Calu3 (cell line): ENCODE results near the gene JADE1. TPM values are rescaled to one million over a fixed set of nuclear protein-coding genes. Genes with fewer than 3 reads are reported as not detected.

ENCODE experiments used
- BruUV-seq: library from RNA; stranded (reverse); fragments of 400-500 nt; replicated peaks from 2 replicates; lab custom pipeline; 2021; lab: Mats Ljungman, UMichigan
- CTCF ChIA-PET: fragments of 300-600 bp; sonication (Branson Sonifier 250); formaldehyde crosslinking; loops from one replicate; lab custom pipeline; 2022; ENCODE audit warnings: antibody characterized with exemption; lab: Charles Lee
- DNase-seq: peaks from one replicate; pipeline ENCODE4 v3.0.0; 2022
- H3K27ac Mint-ChIP-seq: one replicate; pipeline ENCODE4 v1.8.0; 2022; ENCODE audit warnings: mixed read lengths; ENCODE audit not compliant: unreplicated experiment
- H3K27me3 Mint-ChIP-seq: one replicate; pipeline ENCODE4 v1.8.0; 2022; ENCODE audit warnings: mixed read lengths; ENCODE audit not compliant: unreplicated experiment
- H3K36me3 Mint-ChIP-seq: one replicate; pipeline ENCODE4 v1.8.0; 2022; ENCODE audit warnings: mild to moderate bottlenecking, moderate library complexity, mixed read lengths; ENCODE audit not compliant: insufficient read depth, unreplicated experiment
- H3K4me1 Mint-ChIP-seq: one replicate; pipeline ENCODE4 v1.8.0; 2022; ENCODE audit warnings: mild to moderate bottlenecking, low read depth, mixed read lengths; ENCODE audit not compliant: unreplicated experiment
- H3K4me3 Mint-ChIP-seq: one replicate; pipeline ENCODE4 v1.8.0; 2022; ENCODE audit warnings: mild to moderate bottlenecking, low read depth, moderate library complexity, mixed read lengths; ENCODE audit not compliant: unreplicated experiment
- H3K9me3 Mint-ChIP-seq: one replicate; pipeline ENCODE4 v1.8.0; 2022; ENCODE audit warnings: low read depth, mixed read lengths; ENCODE audit not compliant: unreplicated experiment
- intact Hi-C: fragments of 100-400 bp; cut with micrococcal nuclease; formaldehyde crosslinking; loops from one replicate; pipeline ENCODE4 v1.10.0; 2022; ENCODE audit not compliant: unreplicated experiment
- total RNA-seq: library from RNA; stranded (reverse); gene quantifications from 2 replicates; pipeline ENCODE4 v1.2.3, GENCODE V29; 2022
- TF ChIP-seq, protein P1 (sequence below): fragments of 200-600 bp; IDR thresholded peaks from one replicate; pipeline ENCODE4 v1.8.0; 2022; ENCODE audit warnings: antibody characterized with exemption; ENCODE audit not compliant: unreplicated experiment

The JADE1 gene
- total RNA-seq, 1 experiment from 2014 or later, result 33.9 TPM

DNA sequence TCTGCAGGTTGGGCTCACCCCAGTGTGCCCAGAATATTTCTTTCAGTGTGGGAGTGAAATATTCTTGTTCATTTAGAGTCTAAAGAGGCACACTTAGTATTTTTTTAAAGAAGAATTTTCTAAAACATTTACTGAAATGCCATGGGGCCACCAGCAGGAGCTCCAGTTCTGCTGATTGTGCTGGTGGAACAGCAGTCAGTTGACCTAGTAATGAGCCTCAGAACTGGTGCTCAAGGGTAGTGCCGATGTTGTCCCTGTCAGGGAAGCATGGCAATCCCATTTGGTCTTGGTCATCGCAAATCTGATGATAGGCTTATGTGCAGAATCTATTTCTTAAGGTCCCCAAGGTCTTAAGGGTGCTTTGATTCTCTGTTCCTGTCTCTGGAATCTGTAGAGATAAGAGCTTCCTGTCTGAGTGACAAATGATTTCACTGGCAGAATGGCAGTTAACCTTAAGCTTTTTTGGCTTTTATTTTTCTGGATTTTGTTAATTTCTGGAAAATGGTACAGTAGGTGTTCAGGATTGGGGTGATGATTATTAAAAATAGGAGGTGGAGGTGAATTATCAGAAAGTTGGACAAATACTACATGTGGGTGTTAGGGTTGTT is 31.3 kb downstream of the JADE1 start:
- DNase-seq, result no peak
- BruUV-seq, result no TSS peak
- no peak overlapping the region for H3K27ac Mint-ChIP-seq
- TF ChIP-seq, protein P1, sequence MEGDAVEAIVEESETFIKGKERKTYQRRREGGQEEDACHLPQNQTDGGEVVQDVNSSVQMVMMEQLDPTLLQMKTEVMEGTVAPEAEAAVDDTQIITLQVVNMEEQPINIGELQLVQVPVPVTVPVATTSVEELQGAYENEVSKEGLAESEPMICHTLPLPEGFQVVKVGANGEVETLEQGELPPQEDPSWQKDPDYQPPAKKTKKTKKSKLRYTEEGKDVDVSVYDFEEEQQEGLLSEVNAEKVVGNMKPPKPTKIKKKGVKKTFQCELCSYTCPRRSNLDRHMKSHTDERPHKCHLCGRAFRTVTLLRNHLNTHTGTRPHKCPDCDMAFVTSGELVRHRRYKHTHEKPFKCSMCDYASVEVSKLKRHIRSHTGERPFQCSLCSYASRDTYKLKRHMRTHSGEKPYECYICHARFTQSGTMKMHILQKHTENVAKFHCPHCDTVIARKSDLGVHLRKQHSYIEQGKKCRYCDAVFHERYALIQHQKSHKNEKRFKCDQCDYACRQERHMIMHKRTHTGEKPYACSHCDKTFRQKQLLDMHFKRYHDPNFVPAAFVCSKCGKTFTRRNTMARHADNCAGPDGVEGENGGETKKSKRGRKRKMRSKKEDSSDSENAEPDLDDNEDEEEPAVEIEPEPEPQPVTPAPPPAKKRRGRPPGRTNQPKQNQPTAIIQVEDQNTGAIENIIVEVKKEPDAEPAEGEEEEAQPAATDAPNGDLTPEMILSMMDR, result no peak
- H3K4me3 Mint-ChIP-seq, result no peak overlapping the region
- H3K36me3 Mint-ChIP-seq, result peaks cover 3% of the 10 kb centered on the region
- intact Hi-C loops, result no loop called here
- peaks cover 20% of the 10 kb centered on the region for H3K4me1 Mint-ChIP-seq
- H3K27me3 Mint-ChIP-seq, result no peaks in the 10 kb centered on the region
- CTCF ChIA-PET, result no interaction called here
- H3K9me3 Mint-ChIP-seq, result no peaks in the 10 kb centered on the region

DNA sequence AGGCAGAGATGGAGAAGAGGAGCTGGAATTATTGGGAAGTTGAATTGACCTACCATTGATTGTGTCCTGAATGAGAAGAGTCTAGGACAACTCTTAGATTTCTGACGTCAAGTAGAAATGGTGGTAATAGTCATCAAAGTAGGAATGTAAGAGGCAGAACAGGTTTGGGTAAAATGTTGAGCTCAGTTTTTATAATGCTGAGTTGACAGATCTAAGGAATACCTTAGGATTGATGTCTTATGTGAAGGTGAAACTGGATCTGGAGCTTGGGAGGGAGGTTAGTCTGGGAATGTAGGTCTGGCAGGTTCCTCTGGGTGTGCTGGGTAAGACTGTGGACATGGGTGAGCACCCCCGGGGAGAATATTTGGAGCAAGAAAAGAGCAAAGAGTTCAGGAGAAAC is 31.9 kb downstream of the JADE1 start:
- Mint-ChIP-seq H3K4me3 (no peak overlapping the region), H3K27me3 (no peaks in the 10 kb centered on the region), H3K27ac (no peak overlapping the region), H3K36me3 (peaks cover 4% of the 10 kb centered on the region), H3K4me1 (peaks cover 20% of the 10 kb centered on the region), H3K9me3 (no peaks in the 10 kb centered on the region)
- TF ChIP-seq, protein P1, result no peak
- DNase-seq, result no peak
- CTCF ChIA-PET, result no interaction called here
- intact Hi-C loops, result no loop called here
- no TSS peak for BruUV-seq

DNA sequence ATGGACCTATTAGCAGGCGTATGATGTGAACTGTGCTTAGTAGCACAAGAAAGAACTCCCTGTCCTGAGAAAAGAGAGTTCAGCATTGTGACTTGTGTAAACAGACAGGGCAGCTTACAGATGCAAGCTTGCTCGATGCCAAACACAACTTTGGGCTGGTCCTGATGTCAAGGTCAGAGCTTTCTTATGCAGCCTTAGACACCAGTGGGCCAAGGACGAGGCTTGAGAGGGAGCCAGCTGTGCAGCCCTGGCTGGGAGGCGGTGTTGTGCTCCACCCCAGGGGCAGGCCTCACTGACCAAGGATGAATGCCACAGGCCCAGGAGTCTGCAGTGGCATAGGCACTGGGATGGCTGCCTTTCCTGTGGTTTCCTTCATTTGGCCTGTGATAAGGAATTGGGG is 35.4 kb downstream of the JADE1 start:
- Mint-ChIP-seq H3K4me3 (no peak overlapping the region), H3K4me1 (peaks cover 31% of the 10 kb centered on the region), H3K36me3 (peaks cover 22% of the 10 kb centered on the region), H3K9me3 (no peaks in the 10 kb centered on the region), H3K27me3 (no peaks in the 10 kb centered on the region), H3K27ac (no peak overlapping the region)
- CTCF ChIA-PET, result no interaction called here
- intact Hi-C loops, result no loop called here
- BruUV-seq, result no TSS peak
- no peak for DNase-seq
- TF ChIP-seq, protein P1, result no peak

DNA sequence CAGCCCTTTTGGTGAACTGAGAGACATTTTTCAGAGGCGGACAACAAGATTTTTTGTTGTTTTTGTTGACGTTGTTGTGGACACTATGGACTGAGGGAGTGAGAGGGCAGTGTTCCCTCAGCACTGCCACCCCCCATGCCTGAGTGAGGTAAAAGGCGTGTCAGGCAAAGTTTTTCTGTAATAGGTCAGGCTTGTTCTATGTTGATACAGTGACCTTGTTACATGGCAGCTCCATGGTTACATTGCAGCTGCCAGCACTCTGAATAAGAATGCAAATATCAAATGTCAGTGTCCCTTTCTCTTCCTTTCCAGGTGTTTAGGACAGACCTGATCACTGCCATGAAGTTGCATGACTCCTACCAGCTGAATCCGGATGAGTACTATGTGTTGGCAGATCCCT is 36.6 kb downstream of the JADE1 start:
- BruUV-seq, result no TSS peak
- H3K4me3 Mint-ChIP-seq, result no peak overlapping the region
- H3K9me3 Mint-ChIP-seq, result no peaks in the 10 kb centered on the region
- CTCF ChIA-PET, result no interaction called here
- no peak overlapping the region for H3K27ac Mint-ChIP-seq
- H3K36me3 Mint-ChIP-seq, result peaks cover 28% of the 10 kb centered on the region
- TF ChIP-seq, protein P1, result no peak
- H3K4me1 Mint-ChIP-seq, result peaks cover 20% of the 10 kb centered on the region
- no peaks in the 10 kb centered on the region for H3K27me3 Mint-ChIP-seq
- no peak for DNase-seq
- intact Hi-C loops, result no loop called here
